AG04450 (cell line): ENCODE results near the gene C9. TPM values are rescaled to one million over a fixed set of nuclear protein-coding genes. Genes with fewer than 3 reads are reported as not detected.
"Not testable (repeated sequence)": the region's sequence is repeated elsewhere in the genome, so short reads cannot be mapped to it uniquely, and the experiment has no call there.

ENCODE experiments used
- CTCF ChIA-PET: fragments of 300-600, 350-600 bp; formaldehyde crosslinking; extraction: SDS; loops from one replicate; lab custom pipeline; 2022; ENCODE audit warnings: antibody characterized with exemption, inconsistent platforms; lab: Charles Lee
- POLR2A ChIA-PET: fragments of 350-600 bp; formaldehyde crosslinking; extraction: SDS; loops from one replicate; lab custom pipeline; 2021; ENCODE audit warnings: antibody characterized with exemption, inconsistent platforms; lab: Yijun Ruan, JAX
- DNase-seq: peaks from one replicate; pipeline ENCODE4 v3.0.0-alpha.2; 2011; ENCODE audit warnings: low read depth, low spot score
- H3K27ac ChIP-seq: one replicate; pipeline ENCODE4 v1.5.1; 2012; ENCODE audit warnings: low read depth, low read length, control low read depth
- H3K27me3 ChIP-seq: one replicate; pipeline ENCODE4 v1.6.0; 2012; ENCODE audit warnings: low read length; ENCODE audit not compliant: control insufficient read depth, insufficient read depth
- H3K4me3 ChIP-seq: 2 replicates; pipeline ENCODE4 v1.5.1; 2011; ENCODE audit warnings: mild to moderate bottlenecking, low read depth, low read length, control low read depth
- H3K9me3 ChIP-seq: 2 replicates; pipeline ENCODE4 v1.5.1; 2012; ENCODE audit warnings: low read length; ENCODE audit not compliant: control insufficient read depth, insufficient read depth
- polyA plus RNA-seq: library from polyadenylated mRNA; depleted of rRNA; stranded (reverse); fragments of >200 nt; gene quantifications from 2 replicates; pipeline ENCODE4 v1.2.3, GENCODE V29; 2011
- TF ChIP-seq, protein P1 (sequence below): IDR thresholded peaks from 2 replicates; pipeline ENCODE4 v1.5.1; 2011; ENCODE audit warnings: low read depth, low read length, control low read depth, inconsistent platforms

C9 gene
- polyA plus RNA-seq, 1 experiment, result not detected

DNA sequence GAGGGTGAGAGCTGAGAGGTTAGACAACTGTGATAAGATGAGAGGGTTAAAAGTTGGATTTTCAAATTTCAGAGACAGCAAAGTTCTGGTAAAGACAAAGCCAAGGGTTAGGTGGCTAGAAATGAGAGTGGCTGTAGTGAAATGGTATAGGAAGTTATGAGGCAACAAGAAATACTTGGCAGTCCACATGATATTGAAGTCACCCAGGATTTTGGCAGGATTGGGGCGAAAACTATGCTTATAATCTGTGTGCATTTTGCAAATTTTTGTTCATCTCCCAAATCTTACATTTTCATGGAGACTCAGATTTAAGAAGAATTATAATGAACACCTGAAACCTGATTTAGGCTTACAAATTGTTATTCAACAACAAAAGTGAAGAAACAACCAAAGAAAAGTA is 35.6 kb downstream of the C9 start:
- CTCF ChIA-PET, result no interaction called here
- peaks cover 4% of the 10 kb centered on the region for H3K27me3 ChIP-seq
- TF ChIP-seq, protein P1, sequence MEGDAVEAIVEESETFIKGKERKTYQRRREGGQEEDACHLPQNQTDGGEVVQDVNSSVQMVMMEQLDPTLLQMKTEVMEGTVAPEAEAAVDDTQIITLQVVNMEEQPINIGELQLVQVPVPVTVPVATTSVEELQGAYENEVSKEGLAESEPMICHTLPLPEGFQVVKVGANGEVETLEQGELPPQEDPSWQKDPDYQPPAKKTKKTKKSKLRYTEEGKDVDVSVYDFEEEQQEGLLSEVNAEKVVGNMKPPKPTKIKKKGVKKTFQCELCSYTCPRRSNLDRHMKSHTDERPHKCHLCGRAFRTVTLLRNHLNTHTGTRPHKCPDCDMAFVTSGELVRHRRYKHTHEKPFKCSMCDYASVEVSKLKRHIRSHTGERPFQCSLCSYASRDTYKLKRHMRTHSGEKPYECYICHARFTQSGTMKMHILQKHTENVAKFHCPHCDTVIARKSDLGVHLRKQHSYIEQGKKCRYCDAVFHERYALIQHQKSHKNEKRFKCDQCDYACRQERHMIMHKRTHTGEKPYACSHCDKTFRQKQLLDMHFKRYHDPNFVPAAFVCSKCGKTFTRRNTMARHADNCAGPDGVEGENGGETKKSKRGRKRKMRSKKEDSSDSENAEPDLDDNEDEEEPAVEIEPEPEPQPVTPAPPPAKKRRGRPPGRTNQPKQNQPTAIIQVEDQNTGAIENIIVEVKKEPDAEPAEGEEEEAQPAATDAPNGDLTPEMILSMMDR, result no peak
- H3K4me3 ChIP-seq, result no peak overlapping the region
- POLR2A ChIA-PET, result no interaction called here
- DNase-seq, result no peak
- no peaks in the 10 kb centered on the region; the same call in 1 of the 2 replicates for H3K9me3 ChIP-seq
- H3K27ac ChIP-seq, result no peak overlapping the region

- peaks cover 4% of the 10 kb centered on the region for H3K27me3 ChIP-seq
- DNase-seq, result no peak
- no peaks in the 10 kb centered on the region for H3K9me3 ChIP-seq
- ChIA-PET CTCF (interaction anchor here (1.4 kb wide), 1 partner anchor 106 kb away, joined by 5 read pairs; no protein-coding TSS in a partner anchor), POLR2A (no interaction called here)
- H3K4me3 ChIP-seq, result no peak overlapping the region
- no peak overlapping the region for H3K27ac ChIP-seq
- TF ChIP-seq, protein P1, result no peak
Measured at GRCh38 chr5:39323542-39323941, 40.8 kb downstream of the C9 start.

GRCh38 chr5:39319395-39319794 is 44.9 kb downstream of the C9 start:
- ChIA-PET POLR2A (no interaction called here), CTCF (interaction anchor here (1.0 to 1.4 kb wide), 2 partner anchors 36 to 102 kb away, joined by 3 read pairs; no protein-coding TSS in a partner anchor)
- H3K4me3 ChIP-seq, result no peak overlapping the region
- peaks cover 3% of the 10 kb centered on the region for H3K27me3 ChIP-seq
- DNase-seq, result no peak
- TF ChIP-seq, protein P1, result no peak
- H3K9me3 ChIP-seq, result no peaks in the 10 kb centered on the region
- no peak overlapping the region for H3K27ac ChIP-seq

- POLR2A ChIA-PET, H3K4me3 ChIP-seq, DNase-seq, H3K27ac ChIP-seq, CTCF ChIA-PET, H3K27me3 ChIP-seq, H3K9me3 ChIP-seq: not testable (repeated sequence)
Measured at GRCh38 chr5:39316464-39316863, 47.8 kb downstream of the C9 start.

- ChIA-PET POLR2A (no interaction called here), CTCF (no interaction called here)
- TF ChIP-seq, protein P1, result no peak
Measured at GRCh38 chr5:39315995-39316394, 48.3 kb downstream of the C9 start.

More at GRCh38 chr5:39315995-39316394, 48.3 kb downstream of the C9 start:
- DNase-seq, result no peak
- no peaks in the 10 kb centered on the region for H3K27me3 ChIP-seq
- no peak overlapping the region for H3K4me3 ChIP-seq
- no peaks in the 10 kb centered on the region for H3K9me3 ChIP-seq
- no peak overlapping the region for H3K27ac ChIP-seq
